ENCODE data around the gene TRIM68.

TRIM68 gene

DNA sequence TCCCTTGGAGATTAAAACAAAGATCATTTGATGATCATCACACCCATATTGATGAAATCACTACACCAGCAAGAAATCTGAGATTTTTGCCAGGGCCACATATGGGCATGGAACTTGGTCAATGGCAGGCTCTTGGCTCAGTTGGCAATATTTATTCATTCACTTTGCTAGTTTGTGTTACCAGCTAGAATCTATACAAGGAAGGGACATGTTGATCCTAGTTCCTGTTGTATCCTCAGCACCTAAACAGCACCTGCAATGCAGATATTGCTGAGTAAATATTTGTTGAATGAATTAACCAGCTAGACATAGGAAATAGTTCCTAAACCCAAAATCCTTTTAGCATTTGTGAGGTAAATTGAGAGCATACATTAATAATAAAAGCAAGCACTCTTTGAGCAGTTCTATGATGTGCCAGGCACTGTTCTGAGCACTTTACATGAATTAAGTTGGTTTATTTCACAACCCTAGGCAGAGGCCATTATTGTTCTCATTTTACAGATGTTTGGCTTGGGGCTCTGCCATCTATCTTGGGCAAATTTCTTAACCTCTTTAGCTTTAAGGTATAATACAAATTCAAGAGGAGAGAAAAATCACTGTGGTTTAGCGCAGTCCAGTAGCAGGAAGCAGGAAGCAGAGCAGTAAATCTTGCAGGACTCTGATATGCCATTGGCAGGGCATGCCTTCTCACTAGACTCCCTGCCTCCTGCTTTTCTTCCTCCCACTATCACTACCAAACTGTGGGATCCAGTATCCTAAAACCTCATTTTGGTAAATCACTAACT lies 1.6 kb downstream of the TRIM68 start:
- Histone ChIP-seq H3K9me3 (ENCODE audit: control insufficient read depth, low read length) (no peaks in the 10 kb centered on the region), H3K27me3 (ENCODE audit: control insufficient read depth, insufficient read depth, low read length, poor library complexity, severe bottlenecking) (peaks cover 4% of the 10 kb centered on the region), H3K4me3 (ENCODE audit: insufficient read depth, low read depth, low read length) (no peak overlapping the region), H3K27ac (ENCODE audit: insufficient read depth, low read depth, low read length, poor library complexity, severe bottlenecking) (no peak overlapping the region), H3K4me1 (ENCODE audit: control insufficient read depth, insufficient read depth, low read length) (no peaks in the 10 kb centered on the region), H3K36me3 (ENCODE audit: control insufficient read depth, insufficient read depth, low read length) (peaks cover 6% of the 10 kb centered on the region)
- WGBS, 2 experiments, result 100% methylated on average over 1 of the region's 1 CpG

DNA sequence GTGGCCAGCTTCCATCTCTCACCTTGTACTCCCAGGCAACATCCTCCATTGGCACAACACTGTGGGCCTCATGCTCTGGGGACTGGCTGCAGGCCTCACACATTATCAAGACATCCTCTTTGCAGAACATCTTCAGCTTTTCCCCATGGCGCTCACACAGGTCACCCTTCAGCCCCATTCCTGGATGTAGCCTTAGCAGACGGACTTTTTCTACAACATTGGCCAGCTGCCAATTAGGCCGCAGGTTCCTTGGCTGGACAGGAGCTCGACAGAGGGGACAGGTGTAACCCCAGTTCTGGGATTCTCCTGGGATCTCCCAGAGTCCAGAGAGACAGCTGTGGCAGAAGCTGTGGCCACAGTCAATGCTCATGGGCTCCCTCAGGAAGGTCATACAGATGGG lies 3.0 kb downstream of the TRIM68 start:
- no peaks in the 10 kb centered on the region for H3K4me1 ChIP-seq (ENCODE audit: control insufficient read depth, insufficient read depth, low read length)
- no peak overlapping the region for H3K27ac ChIP-seq (ENCODE audit: insufficient read depth, low read depth, low read length, poor library complexity, severe bottlenecking)
- WGBS, 2 experiments, result 94 to 97% methylated on average over 4 of the region's 4 CpGs
- H3K27me3 ChIP-seq (ENCODE audit: control insufficient read depth, insufficient read depth, low read length, poor library complexity, severe bottlenecking), result peaks cover 4% of the 10 kb centered on the region
- H3K9me3 ChIP-seq (ENCODE audit: control insufficient read depth, low read length), result no peaks in the 10 kb centered on the region
- peaks cover 18% of the 10 kb centered on the region for H3K36me3 ChIP-seq (ENCODE audit: control insufficient read depth, insufficient read depth, low read length)
- H3K4me3 ChIP-seq (ENCODE audit: insufficient read depth, low read depth, low read length), result no peak overlapping the region

- no peaks in the 10 kb centered on the region for H3K9me3 ChIP-seq (ENCODE audit: control insufficient read depth, low read length)
- H3K36me3 ChIP-seq (ENCODE audit: control insufficient read depth, insufficient read depth, low read length), result no peaks in the 10 kb centered on the region
Measured at GRCh38 chr11:4593739-4594138, 14.3 kb downstream of the TRIM68 start, which contains the start of gene OR52I1. Gene OR52I1 (plus strand): TSS chr11:4594039. CDS start chr11:4594039, 0 bp downstream.

DNA sequence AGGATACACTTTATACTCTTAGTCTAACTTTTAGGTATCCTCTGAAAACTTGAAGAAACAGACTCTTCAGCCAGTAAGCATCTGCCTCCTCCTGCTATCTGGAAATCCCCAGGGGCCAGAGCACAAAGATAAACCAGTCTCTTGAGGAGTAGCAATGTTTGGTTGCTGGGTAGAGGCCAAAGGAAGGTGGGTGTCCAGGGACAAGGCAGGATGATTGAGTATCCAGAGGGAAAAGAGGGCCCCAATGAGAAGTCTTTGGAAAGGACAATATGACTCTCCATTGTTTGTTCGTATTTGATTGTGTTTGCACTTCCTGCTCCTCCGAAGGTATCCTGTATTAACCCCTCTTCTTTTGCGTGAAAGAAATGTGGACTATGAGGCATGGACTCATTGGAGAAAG lies 19.0 kb downstream of the TRIM68 start:
- Histone ChIP-seq H3K27ac (ENCODE audit: insufficient read depth, low read depth, low read length, poor library complexity, severe bottlenecking) (no peak overlapping the region), H3K4me1 (ENCODE audit: control insufficient read depth, insufficient read depth, low read length) (no peaks in the 10 kb centered on the region), H3K36me3 (ENCODE audit: control insufficient read depth, insufficient read depth, low read length) (no peaks in the 10 kb centered on the region), H3K9me3 (ENCODE audit: control insufficient read depth, low read length) (no peaks in the 10 kb centered on the region), H3K27me3 (ENCODE audit: control insufficient read depth, insufficient read depth, low read length, poor library complexity, severe bottlenecking) (no peaks in the 10 kb centered on the region), H3K4me3 (ENCODE audit: insufficient read depth, low read depth, low read length) (no peak overlapping the region)
- WGBS, 2 experiments, result 91 to 93% methylated on average over 3 of the region's 3 CpGs

More at GRCh38 chr11:4593739-4594138, 14.3 kb downstream of the TRIM68 start, which contains the start of gene OR52I1:
- Histone ChIP-seq H3K4me1 (ENCODE audit: control insufficient read depth, insufficient read depth, low read length) (no peaks in the 10 kb centered on the region), H3K4me3 (ENCODE audit: insufficient read depth, low read depth, low read length) (no peak within 1 kb of the TSS), H3K27me3 (ENCODE audit: control insufficient read depth, insufficient read depth, low read length, poor library complexity, severe bottlenecking) (no peaks in the 10 kb centered on the region), H3K27ac (ENCODE audit: insufficient read depth, low read depth, low read length, poor library complexity, severe bottlenecking) (no peak within 1 kb of the TSS)
- 88 to 94% methylated on average over 1 of the region's 1 CpG for WGBS, 2 experiments

- Histone ChIP-seq H3K36me3 (ENCODE audit: control insufficient read depth, insufficient read depth, low read length) (no peaks in the 10 kb centered on the region), H3K4me3 (ENCODE audit: insufficient read depth, low read depth, low read length) (no peak within 1 kb of the TSS), H3K9me3 (ENCODE audit: control insufficient read depth, low read length) (no peaks in the 10 kb centered on the region), H3K27ac (ENCODE audit: insufficient read depth, low read depth, low read length, poor library complexity, severe bottlenecking) (no peak within 1 kb of the TSS), H3K27me3 (ENCODE audit: control insufficient read depth, insufficient read depth, low read length, poor library complexity, severe bottlenecking) (no peaks in the 10 kb centered on the region), H3K4me1 (ENCODE audit: control insufficient read depth, insufficient read depth, low read length) (no peaks in the 10 kb centered on the region)
Measured at GRCh38 chr11:4581443-4581842, 26.6 kb downstream of the TRIM68 start, which contains the start of gene OR52I2. Gene OR52I2 (plus strand): TSS chr11:4581743.

DNA sequence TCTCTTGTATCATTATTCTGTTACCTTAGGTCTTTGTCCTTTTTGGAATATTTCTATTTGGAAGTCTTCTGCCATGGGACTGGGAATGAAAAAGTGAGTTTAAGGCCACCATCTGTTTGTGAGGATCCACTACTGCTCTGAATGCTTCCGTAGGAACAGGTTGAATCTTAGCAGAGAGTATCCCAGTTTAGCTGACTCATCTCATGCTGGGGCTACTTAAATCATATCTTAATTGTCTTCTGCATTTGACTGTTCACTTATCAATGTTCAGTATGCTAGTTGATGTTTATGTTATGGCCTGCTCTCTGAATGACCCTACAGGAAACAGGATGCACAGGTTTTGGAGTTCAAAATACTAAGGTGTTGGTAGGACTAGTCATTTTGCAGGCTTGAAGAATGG lies 27.9 kb downstream of the TRIM68 start:
- Histone ChIP-seq H3K4me1 (ENCODE audit: control insufficient read depth, insufficient read depth, low read length) (no peaks in the 10 kb centered on the region), H3K27me3 (ENCODE audit: control insufficient read depth, insufficient read depth, low read length, poor library complexity, severe bottlenecking) (no peaks in the 10 kb centered on the region), H3K4me3 (ENCODE audit: insufficient read depth, low read depth, low read length) (no peak overlapping the region), H3K27ac (ENCODE audit: insufficient read depth, low read depth, low read length, poor library complexity, severe bottlenecking) (no peak overlapping the region), H3K9me3 (ENCODE audit: control insufficient read depth, low read length) (no peaks in the 10 kb centered on the region), H3K36me3 (ENCODE audit: control insufficient read depth, insufficient read depth, low read length) (no peaks in the 10 kb centered on the region)
- WGBS, 2 experiments, result 89 to 97% methylated on average over 1 of the region's 1 CpG

DNA sequence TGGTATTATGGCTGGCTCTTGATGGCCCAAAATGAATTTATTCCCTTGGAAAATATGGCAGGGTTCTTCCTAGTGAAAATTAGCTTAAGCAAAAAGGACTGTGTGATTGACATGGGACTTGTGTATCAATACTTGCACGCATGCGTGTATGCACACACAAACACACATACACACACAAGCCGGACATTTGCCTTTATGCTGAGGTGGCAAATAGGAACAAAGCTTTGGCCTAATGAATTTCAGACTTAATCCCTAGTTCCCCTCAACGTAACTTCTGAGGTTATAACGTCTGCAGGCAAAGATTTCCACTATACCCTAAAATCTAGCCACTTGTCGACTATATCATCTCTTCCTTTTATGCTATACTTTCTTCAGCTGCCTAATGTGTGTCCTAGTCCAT lies 29.4 kb downstream of the TRIM68 start:
- no peak overlapping the region for H3K4me3 ChIP-seq (ENCODE audit: insufficient read depth, low read depth, low read length)
- no peaks in the 10 kb centered on the region for H3K9me3 ChIP-seq (ENCODE audit: control insufficient read depth, low read length)
- WGBS, 2 experiments, result 94 to 95% methylated on average over 6 of the region's 6 CpGs
- H3K36me3 ChIP-seq (ENCODE audit: control insufficient read depth, insufficient read depth, low read length), result no peaks in the 10 kb centered on the region
- no peaks in the 10 kb centered on the region for H3K27me3 ChIP-seq (ENCODE audit: control insufficient read depth, insufficient read depth, low read length, poor library complexity, severe bottlenecking)
- no peak overlapping the region for H3K27ac ChIP-seq (ENCODE audit: insufficient read depth, low read depth, low read length, poor library complexity, severe bottlenecking)
- H3K4me1 ChIP-seq (ENCODE audit: control insufficient read depth, insufficient read depth, low read length), result no peaks in the 10 kb centered on the region

DNA sequence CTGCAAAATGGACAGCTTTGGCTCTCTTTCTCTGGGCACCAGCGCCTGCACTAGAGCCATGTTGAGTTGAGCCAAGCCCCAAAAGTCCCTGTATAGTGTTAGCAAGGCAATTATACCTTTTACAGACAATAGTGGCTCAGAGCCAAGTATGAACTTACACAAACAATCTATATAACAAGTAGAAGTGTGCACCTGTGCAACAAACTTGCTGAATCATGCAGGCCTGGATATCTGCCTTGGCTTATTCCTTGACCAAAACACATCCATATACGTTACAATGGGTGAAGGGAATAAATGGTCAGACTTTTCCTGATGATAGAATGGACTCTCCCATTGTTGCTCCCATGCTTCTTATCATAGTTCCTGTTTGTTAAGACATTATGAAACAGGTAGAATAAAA lies 30.3 kb downstream of the TRIM68 start:
- no peak overlapping the region for H3K27ac ChIP-seq (ENCODE audit: insufficient read depth, low read depth, low read length, poor library complexity, severe bottlenecking)
- no peak overlapping the region for H3K4me3 ChIP-seq (ENCODE audit: insufficient read depth, low read depth, low read length)
- no peaks in the 10 kb centered on the region for H3K27me3 ChIP-seq (ENCODE audit: control insufficient read depth, insufficient read depth, low read length, poor library complexity, severe bottlenecking)
- WGBS, 2 experiments, result 92 to 100% methylated on average over 2 of the region's 2 CpGs
- no peaks in the 10 kb centered on the region for H3K4me1 ChIP-seq (ENCODE audit: control insufficient read depth, insufficient read depth, low read length)
- H3K36me3 ChIP-seq (ENCODE audit: control insufficient read depth, insufficient read depth, low read length), result no peaks in the 10 kb centered on the region
- no peaks in the 10 kb centered on the region for H3K9me3 ChIP-seq (ENCODE audit: control insufficient read depth, low read length)

GRCh38 chr11:4576880-4577279 lies 31.2 kb downstream of the TRIM68 start:
- Histone ChIP-seq H3K36me3 (ENCODE audit: control insufficient read depth, insufficient read depth, low read length) (no peaks in the 10 kb centered on the region), H3K4me3 (ENCODE audit: insufficient read depth, low read depth, low read length) (no peak overlapping the region), H3K27me3 (ENCODE audit: control insufficient read depth, insufficient read depth, low read length, poor library complexity, severe bottlenecking) (no peaks in the 10 kb centered on the region), H3K4me1 (ENCODE audit: control insufficient read depth, insufficient read depth, low read length) (no peaks in the 10 kb centered on the region), H3K9me3 (ENCODE audit: control insufficient read depth, low read length) (no peaks in the 10 kb centered on the region), H3K27ac (ENCODE audit: insufficient read depth, low read depth, low read length, poor library complexity, severe bottlenecking) (no peak overlapping the region)
- 90 to 91% methylated on average over 3 of the region's 3 CpGs for WGBS, 2 experiments

GRCh38 chr11:4569075-4569474 lies 39.0 kb downstream of the TRIM68 start:
- Histone ChIP-seq H3K36me3 (ENCODE audit: control insufficient read depth, insufficient read depth, low read length) (no peaks in the 10 kb centered on the region), H3K27ac (ENCODE audit: insufficient read depth, low read depth, low read length, poor library complexity, severe bottlenecking) (no peak overlapping the region), H3K9me3 (ENCODE audit: control insufficient read depth, low read length) (no peaks in the 10 kb centered on the region), H3K4me3 (ENCODE audit: insufficient read depth, low read depth, low read length) (no peak overlapping the region), H3K4me1 (ENCODE audit: control insufficient read depth, insufficient read depth, low read length) (no peaks in the 10 kb centered on the region), H3K27me3 (ENCODE audit: control insufficient read depth, insufficient read depth, low read length, poor library complexity, severe bottlenecking) (no peaks in the 10 kb centered on the region)
- WGBS, 2 experiments, result 89 to 90% methylated on average over 18 of the region's 18 CpGs
